Measurements from ENCODE around the gene WDR7. TPM values are rescaled to one million over a fixed set of nuclear protein-coding genes. Genes with fewer than 3 reads are reported as not detected.

The WDR7 gene
- total and polyA plus RNA-seq, 2 of the 4 experiments (the other 2 are of a cell fraction): 3.7 to 23.3 TPM

GRCh38 chr18:56756966-56757365 lies 105.8 kb downstream of the WDR7 start:
- ChIA-PET POLR2A (ENCODE audit: unreplicated experiment) (no interaction called here), CTCF (no interaction called here)
- no peaks in the 10 kb centered on the region for H3K79me1 ChIP-seq (ENCODE audit: low read depth in 1 of 2, low read length in 2 of 2)
- no peak overlapping the region for H2BK20ac ChIP-seq (ENCODE audit: low read depth, low read length)
- DNase-seq (no peak), ATAC-seq (ENCODE audit: low read depth) (no peak)
- H2AFZ ChIP-seq (replicated peaks; ENCODE audit: low read length, poor library complexity): no peak overlapping the region
- in situ Hi-C loops (cut with MboI; ENCODE audit: low sequenced_read_pairs): no loop called here
- no peaks in the 10 kb centered on the region for H3K4me1 ChIP-seq (ENCODE audit: control insufficient read depth, insufficient read depth, low read length)
- no peak overlapping the region for H3K18ac ChIP-seq (ENCODE audit: low read depth, low read length)
- H3K4ac ChIP-seq (ENCODE audit: low read depth, low read length): no peak overlapping the region
- no peak overlapping the region for H3K4me2 ChIP-seq (ENCODE audit: low read depth, low read length)
- no peak overlapping the region for H2AK5ac ChIP-seq (ENCODE audit: low read depth, low read length)
- H3K27me3 ChIP-seq (ENCODE audit: control insufficient read depth, insufficient read depth, low read length): no peaks in the 10 kb centered on the region
- no TSS peak for BruUV-seq (replicated peaks)
- intact Hi-C loops (cut with micrococcal nuclease): no loop called here
- no peak overlapping the region for H2BK15ac ChIP-seq (ENCODE audit: low read depth, low read length)
- dilution Hi-C loops (cut with HindIII; ENCODE audit: low sequenced_read_pairs, unreplicated experiment): no loop called here
- no CpG with 5 or more reads among the region's 9 CpGs for WGBS, 2 experiments (ENCODE audit: extremely low coverage in 2 of 2, insufficient read length in 1 of 2)
- H3K9me3 ChIP-seq (ENCODE audit: control insufficient read depth, insufficient read depth, low read length): no peaks in the 10 kb centered on the region
- H3K36me3 ChIP-seq (ENCODE audit: control insufficient read depth, insufficient read depth, low read length): peaks cover 3% of the 10 kb centered on the region
- H2BK5ac ChIP-seq (ENCODE audit: low read depth, low read length, poor library complexity, severe bottlenecking): no peak overlapping the region
- no peak overlapping the region for H3K27ac ChIP-seq (ENCODE audit: insufficient read depth, low read length)
- no peak overlapping the region for H3K56ac ChIP-seq (ENCODE audit: extremely low read depth, insufficient read depth, low read length)
- H4K8ac ChIP-seq (ENCODE audit: low read depth in 2 of 2, low read length in 2 of 2): no peak overlapping the region
- H2AK9ac ChIP-seq (replicated peaks; ENCODE audit: low read depth, low read length, poor library complexity): no peak overlapping the region
- no peak overlapping the region for H4K5ac ChIP-seq (ENCODE audit: low read depth, low read length)
- H3K14ac ChIP-seq (replicated peaks; ENCODE audit: low read depth, low read length): no peak overlapping the region
- H3K23ac ChIP-seq (ENCODE audit: low read depth, low read length): no peak overlapping the region
- H3K9ac ChIP-seq (ENCODE audit: low read depth, low read length): no peak overlapping the region
- H2BK120ac ChIP-seq (ENCODE audit: low read depth, low read length): no peak overlapping the region
- TF ChIP-seq CEBPB (IDR thresholded peaks at IDR 0.05; ENCODE audit: low read depth, low read length) (no peak), USF2 (IDR thresholded peaks at IDR 0.05; ENCODE audit: low read depth, low read length) (no peak), NFE2L2 (IDR thresholded peaks at IDR 0.05; ENCODE audit: low read depth, low read length) (no peak), CHD1 (IDR thresholded peaks at IDR 0.05; ENCODE audit: low read depth, low read length) (no peak), RCOR1 (IDR thresholded peaks at IDR 0.05; ENCODE audit: insufficient replicate concordance, low read length) (no peak), RAD21 (IDR thresholded peaks at IDR 0.05; ENCODE audit: low read length) (no peak), MXI1 (IDR thresholded peaks at IDR 0.05; ENCODE audit: borderline replicate concordance, low read depth, low read length) (no peak), CTCF (conservative IDR thresholded peaks at IDR 0.05; ENCODE audit: low read depth, low read length) (no peak), SMC3 (IDR thresholded peaks at IDR 0.05; ENCODE audit: low read depth, low read length) (no peak), RFX5 (IDR thresholded peaks at IDR 0.05; ENCODE audit: low read depth, low read length) (no peak), BHLHE40 (IDR thresholded peaks at IDR 0.05; ENCODE audit: low read depth, low read length) (no peak)
- no peak overlapping the region for H4K91ac ChIP-seq (ENCODE audit: insufficient read depth, low read depth, low read length)
- H3K9me1 ChIP-seq (ENCODE audit: insufficient read depth, low read length): no peaks in the 10 kb centered on the region
- no peaks in the 10 kb centered on the region for H4K20me1 ChIP-seq (ENCODE audit: insufficient read depth, low read length)
- H3K4me3 ChIP-seq (ENCODE audit: insufficient read depth, low read depth, low read length): no peak overlapping the region
